Neural progenitor cell (in vitro differentiated cells): ENCODE results near the gene SLC39A1. TPM values are rescaled to one million over a fixed set of nuclear protein-coding genes. Genes with fewer than 3 reads are reported as not detected.

Experiments used
- DNase-seq: peaks from one replicate; pipeline ENCODE4 v3.0.0-alpha.2; 2016; ENCODE audit warnings: low spot score
- H2AFZ ChIP-seq: fragments of 200-600 bp; sonication (generic); replicated peaks from 2 replicates; pipeline ENCODE4 v1.6.1; 2016; ENCODE audit warnings: antibody characterized with exemption
- H3F3A ChIP-seq: fragments of 200-600 bp; sonication (generic); 2 replicates; pipeline ENCODE4 v1.6.1; 2016; ENCODE audit warnings: antibody characterized with exemption, low read depth
- H3K27ac ChIP-seq: fragments of 200-600 bp; sonication (generic); 2 replicates; pipeline ENCODE4 v1.5.1; 2016; ENCODE audit warnings: mild to moderate bottlenecking
- H3K27me3 ChIP-seq: fragments of 200-600 bp; sonication (generic); 2 replicates; pipeline ENCODE4 v1.6.1; 2016; ENCODE audit warnings: mild to moderate bottlenecking, moderate library complexity
- H3K36me3 ChIP-seq: fragments of 200-600 bp; sonication (generic); 2 replicates; pipeline ENCODE4 v1.5.1; 2016
- H3K4me1 ChIP-seq: fragments of 200-600 bp; sonication (generic); 2 replicates; pipeline ENCODE4 v1.6.1; 2016; ENCODE audit warnings: mixed run types
- H3K4me2 ChIP-seq: fragments of 200-600 bp; sonication (generic); 2 replicates; pipeline ENCODE4 v1.6.1; 2016
- H3K4me3 ChIP-seq: fragments of 200-600 bp; sonication (generic); 2 replicates; pipeline ENCODE4 v1.5.1; 2016
- H3K79me2 ChIP-seq: fragments of 200-600 bp; sonication (generic); 2 replicates; pipeline ENCODE4 v1.6.1; 2016; ENCODE audit warnings: low read depth
- H3K9ac ChIP-seq: fragments of 200-600 bp; sonication (generic); 2 replicates; pipeline ENCODE4 v1.6.1; 2016
- H3K9me3 ChIP-seq: fragments of 200-600 bp; sonication (generic); 2 replicates; pipeline ENCODE4 v1.5.1; 2016; ENCODE audit warnings: low read depth
- H4K20me1 ChIP-seq: fragments of 200-600 bp; sonication (generic); 2 replicates; pipeline ENCODE4 v1.6.1; 2016; ENCODE audit warnings: low read depth
- H3K27ac Mint-ChIP-seq: 3 replicates; pipeline ENCODE4 v1.8.0; 2021; ENCODE audit warnings: mixed read lengths
- H3K27me3 Mint-ChIP-seq: 2 replicates; pipeline ENCODE4 v1.8.0; 2022; ENCODE audit warnings: low read depth, mild to moderate bottlenecking, inconsistent platforms, moderate library complexity, mixed read lengths; ENCODE audit not compliant: insufficient read depth
- H3K36me3 Mint-ChIP-seq: 3 replicates; pipeline ENCODE4 v1.8.0; 2021; ENCODE audit warnings: mixed read lengths
- H3K4me1 Mint-ChIP-seq: 3 replicates; pipeline ENCODE4 v1.8.0; 2021; ENCODE audit warnings: mixed read lengths
- H3K4me3 Mint-ChIP-seq: 3 replicates; pipeline ENCODE4 v1.8.0; 2021; ENCODE audit warnings: mild to moderate bottlenecking, moderate library complexity, mixed read lengths
- H3K9me3 Mint-ChIP-seq: 3 replicates; pipeline ENCODE4 v1.8.0; 2020; ENCODE audit warnings: mixed read lengths
- EZH2 ChIP-seq: fragments of 200-600 bp; sonication (generic); IDR thresholded peaks from 2 replicates; pipeline ENCODE4 v1.6.1; 2017; ENCODE audit warnings: antibody characterized with exemption, mild to moderate bottlenecking, moderate library complexity
- EZH2phosphoT487 ChIP-seq: fragments of 200-600 bp; sonication (generic); IDR thresholded peaks from 2 replicates; pipeline ENCODE4 v1.6.1; 2017; ENCODE audit warnings: antibody characterized with exemption
- total RNA-seq: library from RNA; depleted of rRNA; stranded (reverse); fragments of >200 nt; gene quantifications from 2 replicates; pipeline ENCODE4 v1.2.3, GENCODE V29; 2015; ENCODE audit warnings: low replicate concordance
- TF ChIP-seq, protein P1 (sequence below): fragments of 200-600 bp; sonication (generic); IDR thresholded peaks from 2 replicates; pipeline ENCODE4 v1.5.1; 2017; ENCODE audit warnings: antibody characterized with exemption, mild to moderate bottlenecking

Gene SLC39A1
- total RNA-seq, 1 donor from 2014 or later = 73.2 TPM

DNA sequence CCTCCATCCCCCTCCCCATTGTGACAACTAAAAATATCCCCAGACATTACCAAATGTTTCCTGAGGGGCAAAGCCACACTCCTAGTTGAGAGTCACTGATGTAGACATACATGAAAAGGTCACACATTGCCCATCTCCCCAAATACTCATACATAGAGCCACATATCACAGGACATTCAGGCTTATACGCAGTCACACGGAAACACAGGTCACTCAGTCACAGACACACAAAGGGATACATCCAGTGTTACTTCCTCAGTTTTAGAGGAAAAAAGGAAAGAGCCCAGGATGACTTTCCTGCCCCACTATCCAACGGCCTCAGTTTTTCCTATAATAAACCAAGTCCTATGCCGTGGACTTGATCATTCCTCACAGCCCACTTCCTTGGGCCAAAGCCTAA, 1.9 kb downstream of the SLC39A1 start:
- H3K9ac ChIP-seq = peak overlapping the region; percentile 71
- H3K27me3 ChIP-seq = no peaks in the 10 kb centered on the region
- H3K4me3 ChIP-seq = peak overlapping the region; percentile 63
- H3K9me3 Mint-ChIP-seq = no peaks in the 10 kb centered on the region
- peaks cover 32% of the 10 kb centered on the region for H3K4me1 ChIP-seq
- TF ChIP-seq EZH2 (no peak), EZH2phosphoT487 (no peak)
- TF ChIP-seq, protein P1, sequence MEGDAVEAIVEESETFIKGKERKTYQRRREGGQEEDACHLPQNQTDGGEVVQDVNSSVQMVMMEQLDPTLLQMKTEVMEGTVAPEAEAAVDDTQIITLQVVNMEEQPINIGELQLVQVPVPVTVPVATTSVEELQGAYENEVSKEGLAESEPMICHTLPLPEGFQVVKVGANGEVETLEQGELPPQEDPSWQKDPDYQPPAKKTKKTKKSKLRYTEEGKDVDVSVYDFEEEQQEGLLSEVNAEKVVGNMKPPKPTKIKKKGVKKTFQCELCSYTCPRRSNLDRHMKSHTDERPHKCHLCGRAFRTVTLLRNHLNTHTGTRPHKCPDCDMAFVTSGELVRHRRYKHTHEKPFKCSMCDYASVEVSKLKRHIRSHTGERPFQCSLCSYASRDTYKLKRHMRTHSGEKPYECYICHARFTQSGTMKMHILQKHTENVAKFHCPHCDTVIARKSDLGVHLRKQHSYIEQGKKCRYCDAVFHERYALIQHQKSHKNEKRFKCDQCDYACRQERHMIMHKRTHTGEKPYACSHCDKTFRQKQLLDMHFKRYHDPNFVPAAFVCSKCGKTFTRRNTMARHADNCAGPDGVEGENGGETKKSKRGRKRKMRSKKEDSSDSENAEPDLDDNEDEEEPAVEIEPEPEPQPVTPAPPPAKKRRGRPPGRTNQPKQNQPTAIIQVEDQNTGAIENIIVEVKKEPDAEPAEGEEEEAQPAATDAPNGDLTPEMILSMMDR = no peak
- H3K27ac Mint-ChIP-seq = peak overlapping the region; percentile 2
- peaks cover 19% of the 10 kb centered on the region for H3K36me3 Mint-ChIP-seq
- H3K36me3 ChIP-seq = no peaks in the 10 kb centered on the region
- peaks cover 63% of the 10 kb centered on the region for H3K4me1 Mint-ChIP-seq
- no peak for DNase-seq
- peak overlapping the region; percentile 88 for H3K4me3 Mint-ChIP-seq
- H3F3A ChIP-seq = peaks cover 51% of the 10 kb centered on the region
- H3K79me2 ChIP-seq = peaks cover 73% of the 10 kb centered on the region
- H3K4me2 ChIP-seq = peak overlapping the region; percentile 91
- no peaks in the 10 kb centered on the region for H3K9me3 ChIP-seq
- H3K27me3 Mint-ChIP-seq = peaks cover 10% of the 10 kb centered on the region
- no peak overlapping the region for H3K27ac ChIP-seq
- H2AFZ ChIP-seq = no peak overlapping the region
- H4K20me1 ChIP-seq = peaks cover 22% of the 10 kb centered on the region

DNA sequence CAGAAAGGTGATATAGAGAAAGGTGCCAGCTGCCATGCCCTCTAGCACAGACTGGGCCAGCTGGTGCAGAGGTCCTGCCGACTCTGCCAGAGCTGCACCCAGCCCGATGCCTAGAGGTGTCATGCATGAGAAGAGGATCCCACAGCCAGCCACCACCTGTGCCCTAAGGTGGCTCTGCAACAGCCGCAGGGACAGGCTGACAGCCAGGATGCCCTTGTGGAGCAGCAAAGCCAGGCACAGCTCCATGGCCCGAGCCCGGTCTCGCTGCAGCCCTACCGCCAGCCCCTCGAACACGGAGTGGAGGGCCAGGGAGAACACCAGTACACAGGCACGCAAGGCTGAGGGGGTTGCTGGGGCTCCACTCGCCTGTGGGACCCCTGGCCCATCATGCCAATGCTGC, 3.1 kb downstream of the SLC39A1 start:
- Mint-ChIP-seq H3K27me3 (peaks cover 11% of the 10 kb centered on the region), H3K9me3 (no peaks in the 10 kb centered on the region), H3K36me3 (peaks cover 15% of the 10 kb centered on the region), H3K4me3 (peak overlapping the region; percentile 100), H3K4me1 (peaks cover 57% of the 10 kb centered on the region), H3K27ac (no peak overlapping the region)
- DNase-seq = no peak
- H3K4me1 ChIP-seq = peaks cover 37% of the 10 kb centered on the region
- H3F3A ChIP-seq = peaks cover 40% of the 10 kb centered on the region
- TF ChIP-seq EZH2phosphoT487 = no peak
- no peak for TF ChIP-seq EZH2
- TF ChIP-seq, protein P1 = no peak
- H3K27ac ChIP-seq = no peak overlapping the region
- no peaks in the 10 kb centered on the region for H3K27me3 ChIP-seq
- H3K9me3 ChIP-seq = no peaks in the 10 kb centered on the region
- H3K36me3 ChIP-seq = no peaks in the 10 kb centered on the region
- no peak overlapping the region for H3K4me2 ChIP-seq
- H3K9ac ChIP-seq = no peak overlapping the region
- H4K20me1 ChIP-seq = peaks cover 32% of the 10 kb centered on the region
- H3K4me3 ChIP-seq = no peak overlapping the region
- peaks cover 73% of the 10 kb centered on the region for H3K79me2 ChIP-seq
- H2AFZ ChIP-seq = no peak overlapping the region

DNA sequence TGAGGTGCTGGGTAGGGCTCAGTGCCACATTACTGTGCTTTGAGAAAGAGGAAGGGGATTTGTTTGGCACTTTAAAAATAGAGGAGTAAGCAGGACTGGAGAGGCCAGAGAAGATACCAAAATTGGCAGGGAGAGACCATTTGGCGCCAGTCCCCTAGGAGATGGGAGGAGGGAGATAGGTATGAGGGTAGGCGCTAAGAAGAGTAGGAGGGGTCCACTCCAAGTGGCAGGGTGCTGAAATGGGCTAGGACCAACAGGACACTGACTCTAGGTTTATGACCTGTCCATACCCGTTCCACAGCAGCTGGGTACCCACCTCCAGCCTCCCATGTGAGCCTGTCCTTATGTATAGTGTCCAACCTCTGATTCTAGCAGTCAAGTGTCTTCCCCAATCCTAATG, 3.9 kb downstream of the SLC39A1 start:
- peaks cover 32% of the 10 kb centered on the region for H3F3A ChIP-seq
- H3K4me3 ChIP-seq = no peak overlapping the region
- Mint-ChIP-seq H3K27me3 (peaks cover 11% of the 10 kb centered on the region), H3K4me3 (peak overlapping the region; percentile 100), H3K27ac (peak overlapping the region; percentile 53), H3K4me1 (peaks cover 54% of the 10 kb centered on the region), H3K9me3 (no peaks in the 10 kb centered on the region), H3K36me3 (peaks cover 15% of the 10 kb centered on the region)
- no peak overlapping the region for H3K9ac ChIP-seq
- H3K36me3 ChIP-seq = no peaks in the 10 kb centered on the region
- H3K27me3 ChIP-seq = no peaks in the 10 kb centered on the region
- H4K20me1 ChIP-seq = peaks cover 40% of the 10 kb centered on the region
- no peak for DNase-seq
- no peaks in the 10 kb centered on the region for H3K9me3 ChIP-seq
- TF ChIP-seq EZH2phosphoT487 (no peak), EZH2 (no peak)
- H3K27ac ChIP-seq = peak overlapping the region; percentile 21
- peaks cover 31% of the 10 kb centered on the region for H3K4me1 ChIP-seq
- no peak overlapping the region for H3K4me2 ChIP-seq
- H3K79me2 ChIP-seq = peaks cover 73% of the 10 kb centered on the region
- H2AFZ ChIP-seq = no peak overlapping the region

DNA sequence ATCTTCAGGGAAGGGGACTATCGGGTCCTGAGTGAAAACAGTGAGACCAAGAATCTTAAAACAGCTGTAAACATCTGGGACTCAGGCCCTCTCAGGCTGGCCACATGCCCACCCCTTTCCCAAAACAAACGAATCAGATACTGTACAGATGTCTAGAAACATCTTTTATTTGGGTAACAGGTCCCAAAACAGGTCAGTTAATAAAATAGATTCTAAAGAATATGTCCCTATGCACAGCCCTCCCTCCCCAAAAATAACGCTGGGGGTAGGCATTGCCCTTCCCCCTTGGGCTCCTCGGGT, 4.4 kb downstream of the SLC39A1 start:
- no peak overlapping the region for H3K4me3 ChIP-seq
- peak overlapping the region; percentile 66 for H3K4me2 ChIP-seq
- H3K79me2 ChIP-seq = peaks cover 75% of the 10 kb centered on the region
- no peaks in the 10 kb centered on the region for H3K27me3 ChIP-seq
- peaks cover 29% of the 10 kb centered on the region for H3K4me1 ChIP-seq
- H3K27me3 Mint-ChIP-seq = peaks cover 11% of the 10 kb centered on the region
- no peak for TF ChIP-seq EZH2
- TF ChIP-seq, protein P1 = no peak
- no peak for TF ChIP-seq EZH2phosphoT487
- peaks cover 45% of the 10 kb centered on the region for H4K20me1 ChIP-seq
- no peak overlapping the region for H3K27ac Mint-ChIP-seq
- no peak for DNase-seq
- peaks cover 50% of the 10 kb centered on the region for H3K4me1 Mint-ChIP-seq
- H3K4me3 Mint-ChIP-seq = peak overlapping the region; percentile 100
- H3K36me3 Mint-ChIP-seq = peaks cover 15% of the 10 kb centered on the region
- no peaks in the 10 kb centered on the region for H3K9me3 ChIP-seq
- H3K36me3 ChIP-seq = no peaks in the 10 kb centered on the region
- no peak overlapping the region for H3K9ac ChIP-seq
- H2AFZ ChIP-seq = no peak overlapping the region
- H3F3A ChIP-seq = peaks cover 27% of the 10 kb centered on the region
- H3K9me3 Mint-ChIP-seq = no peaks in the 10 kb centered on the region
- H3K27ac ChIP-seq = peak overlapping the region; percentile 21
